Esophagus squamous epithelium (tissue), 5 donors: ENCODE results near the gene PBX4. TPM values are rescaled to one million over a fixed set of nuclear protein-coding genes. Genes with fewer than 3 reads are reported as not detected.

Experiments used
- DNase-seq: peaks from one replicate; lab custom pipeline; 2025; lab: John Stamatoyannopoulos, UW
- H3K27ac ChIP-seq, 4 donors: fragments of 200-600 bp; sonication (generic); one replicate each; pipeline ENCODE4 v1.5.1; 2016 to 2019; ENCODE audit warnings: mild to moderate bottlenecking in 1 of 4
- H3K27me3 ChIP-seq, 4 donors: fragments of 200-600 bp; sonication (generic); 1 replicate in 3 of 4; 2 replicates in 1 of 4; pipeline versions ENCODE4 v1.5.1 to v1.6.0; 2017 to 2021; ENCODE audit warnings: antibody characterized with exemption in 1 of 4
- H3K36me3 ChIP-seq, 3 donors: fragments of 200-600 bp; sonication (generic); one replicate each; pipeline ENCODE4 v1.5.1; 2016 to 2019
- H3K4me1 ChIP-seq, 3 donors: fragments of 200-600 bp; sonication (generic); one replicate each; pipeline ENCODE4 v1.5.1; 2017 to 2019
- H3K4me3 ChIP-seq, 4 donors: fragments of 200-600 bp; sonication (generic); 1 replicate in 3 of 4; 2 replicates in 1 of 4; pipeline ENCODE4 v1.5.1; 2016 to 2019; ENCODE audit warnings: mild to moderate bottlenecking in 2 of 4, moderate library complexity in 1 of 4
- H3K9me3 ChIP-seq, 3 donors: fragments of 200-600 bp; sonication (generic); one replicate each; pipeline ENCODE4 v1.5.1; 2016 to 2019
- POLR2A ChIP-seq, 4 donors: fragments of 450-650 bp; IDR thresholded peaks; one replicate each; pipeline ENCODE4 v1.6.1; 2017; ENCODE audit warnings: antibody characterized with exemption in 4 of 4, mild to moderate bottlenecking in 4 of 4, moderate library complexity in 3 of 4
- WGBS, 2 donors: methylation state at CpG; one replicate each; pipeline ENCODE4 v1.1.5; 2018; 5-methylcytosine and 5-hydroxymethylcytosine counted together
- intact Hi-C: fragments of 100-400 bp; cut with DNase I; formaldehyde crosslinking; loops from one replicate; pipeline ENCODE4 v1.15.0; 2022
- total RNA-seq, 4 donors: library from RNA; depleted of rRNA; stranded (reverse); fragments of >200 nt; gene quantifications; one replicate each; pipeline ENCODE4 v1.1.0, GENCODE V29; 2016
- TF ChIP-seq, protein P1 (sequence below), 6 experiments: fragments of 450-650 bp in 4 of 6; fragments of 200-600 bp in 2 of 6; sonication (generic) in 2 of 6; IDR thresholded peaks; one replicate each; pipeline ENCODE4 v1.5.1; 2016 to 2019; ENCODE audit warnings: antibody characterized with exemption in 6 of 6, mild to moderate bottlenecking in 4 of 6, moderate library complexity in 4 of 6
- donor health status: DM: yes; HTN: yes; CAD: no.

Gene PBX4
- total RNA-seq, 4 donors from 2014 or later, result 0.61 to 1.9 (median 1.7) TPM

DNA sequence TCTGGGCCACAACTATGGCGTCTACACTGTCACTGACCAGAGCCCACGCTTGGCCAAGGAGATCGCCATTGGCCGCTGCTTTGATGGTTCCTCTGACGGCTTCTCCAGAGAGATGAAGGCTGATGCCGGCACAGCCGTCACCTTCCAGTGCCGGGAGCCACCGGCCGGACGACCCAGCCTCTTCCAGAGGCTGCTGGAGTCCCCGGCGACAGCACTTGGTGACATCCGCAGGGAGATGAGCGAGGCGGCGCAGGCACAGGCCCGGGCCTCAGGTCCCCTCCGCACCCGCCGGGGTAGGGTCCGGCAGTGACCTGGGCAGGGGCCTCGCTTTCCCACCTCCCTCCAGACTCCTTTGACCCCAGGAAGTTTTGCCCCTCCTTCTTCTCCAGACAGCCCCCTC lies 72.8 kb downstream of the PBX4 start:
- Histone ChIP-seq H3K27me3 (peaks cover 0 to 100% (median 15%) of the 10 kb centered on the region in 4 donors), H3K4me1 (peaks cover 10 to 17% (median 10%) of the 10 kb centered on the region in 3 donors), H3K4me3 (no peak overlapping the region), H3K36me3 (no peaks in the 10 kb centered on the region), H3K27ac (no peak overlapping the region), H3K9me3 (no peaks in the 10 kb centered on the region)
- intact Hi-C loops, result loop anchor here (10.0 kb wide), 1 partner anchor 729 kb away; no protein-coding TSS in a partner anchor
- TF ChIP-seq POLR2A (IDR thresholded peaks at IDR 0.05), result no peak
- TF ChIP-seq, protein P1, sequence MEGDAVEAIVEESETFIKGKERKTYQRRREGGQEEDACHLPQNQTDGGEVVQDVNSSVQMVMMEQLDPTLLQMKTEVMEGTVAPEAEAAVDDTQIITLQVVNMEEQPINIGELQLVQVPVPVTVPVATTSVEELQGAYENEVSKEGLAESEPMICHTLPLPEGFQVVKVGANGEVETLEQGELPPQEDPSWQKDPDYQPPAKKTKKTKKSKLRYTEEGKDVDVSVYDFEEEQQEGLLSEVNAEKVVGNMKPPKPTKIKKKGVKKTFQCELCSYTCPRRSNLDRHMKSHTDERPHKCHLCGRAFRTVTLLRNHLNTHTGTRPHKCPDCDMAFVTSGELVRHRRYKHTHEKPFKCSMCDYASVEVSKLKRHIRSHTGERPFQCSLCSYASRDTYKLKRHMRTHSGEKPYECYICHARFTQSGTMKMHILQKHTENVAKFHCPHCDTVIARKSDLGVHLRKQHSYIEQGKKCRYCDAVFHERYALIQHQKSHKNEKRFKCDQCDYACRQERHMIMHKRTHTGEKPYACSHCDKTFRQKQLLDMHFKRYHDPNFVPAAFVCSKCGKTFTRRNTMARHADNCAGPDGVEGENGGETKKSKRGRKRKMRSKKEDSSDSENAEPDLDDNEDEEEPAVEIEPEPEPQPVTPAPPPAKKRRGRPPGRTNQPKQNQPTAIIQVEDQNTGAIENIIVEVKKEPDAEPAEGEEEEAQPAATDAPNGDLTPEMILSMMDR (IDR thresholded peaks at IDR 0.05), result no peak
- no peak for DNase-seq
- WGBS, 2 donors, result 90 to 96% methylated on average over 4 of the region's 23 CpGs

DNA sequence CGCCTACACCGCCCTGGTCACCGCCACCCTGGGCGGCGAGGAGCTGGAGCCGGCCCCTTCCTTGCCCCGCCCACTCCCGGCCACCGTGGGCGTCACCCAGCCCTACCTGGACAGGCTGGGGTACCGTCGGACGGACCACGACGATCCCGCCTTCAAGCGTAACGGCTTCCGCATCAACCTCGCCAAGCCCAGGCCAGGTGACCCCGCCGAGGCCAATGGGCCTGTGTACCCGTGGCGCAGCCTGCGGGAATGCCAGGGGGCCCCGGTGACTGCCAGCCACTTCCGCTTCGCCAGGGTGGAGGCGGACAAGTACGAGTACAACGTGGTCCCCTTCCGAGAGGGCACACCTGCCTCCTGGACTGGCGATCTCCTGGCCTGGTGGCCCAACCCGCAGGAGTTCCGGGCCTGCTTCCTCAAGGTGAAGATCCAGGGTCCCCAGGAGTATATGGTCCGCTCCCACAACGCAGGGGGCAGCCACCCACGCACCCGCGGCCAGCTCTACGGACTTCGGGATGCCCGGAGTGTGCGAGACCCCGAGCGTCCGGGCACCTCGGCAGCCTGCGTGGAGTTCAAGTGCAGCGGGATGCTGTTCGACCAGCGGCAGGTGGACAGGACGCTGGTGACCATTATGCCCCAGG lies 73.4 kb downstream of the PBX4 start:
- Histone ChIP-seq H3K4me3 (no peak overlapping the region), H3K4me1 (peaks cover 14 to 24% (median 16%) of the 10 kb centered on the region in 3 donors), H3K27ac (no peak overlapping the region), H3K27me3 (peaks cover 0 to 100% (median 17%) of the 10 kb centered on the region in 4 donors), H3K36me3 (no peaks in the 10 kb centered on the region), H3K9me3 (peaks cover 0 to 4% (median 0%) of the 10 kb centered on the region in 3 donors)
- TF ChIP-seq POLR2A (IDR thresholded peaks at IDR 0.05), result no peak
- TF ChIP-seq, protein P1 (IDR thresholded peaks at IDR 0.05), result no peak
- whole genome bisulfite sequencing, 2 donors, result 84 to 100% methylated on average over 5 to 15 of the region's 53 CpGs
- intact Hi-C loops, result loop anchor here (10.0 kb wide), 1 partner anchor 730 kb away; no protein-coding TSS in a partner anchor
- no peak for DNase-seq

DNA sequence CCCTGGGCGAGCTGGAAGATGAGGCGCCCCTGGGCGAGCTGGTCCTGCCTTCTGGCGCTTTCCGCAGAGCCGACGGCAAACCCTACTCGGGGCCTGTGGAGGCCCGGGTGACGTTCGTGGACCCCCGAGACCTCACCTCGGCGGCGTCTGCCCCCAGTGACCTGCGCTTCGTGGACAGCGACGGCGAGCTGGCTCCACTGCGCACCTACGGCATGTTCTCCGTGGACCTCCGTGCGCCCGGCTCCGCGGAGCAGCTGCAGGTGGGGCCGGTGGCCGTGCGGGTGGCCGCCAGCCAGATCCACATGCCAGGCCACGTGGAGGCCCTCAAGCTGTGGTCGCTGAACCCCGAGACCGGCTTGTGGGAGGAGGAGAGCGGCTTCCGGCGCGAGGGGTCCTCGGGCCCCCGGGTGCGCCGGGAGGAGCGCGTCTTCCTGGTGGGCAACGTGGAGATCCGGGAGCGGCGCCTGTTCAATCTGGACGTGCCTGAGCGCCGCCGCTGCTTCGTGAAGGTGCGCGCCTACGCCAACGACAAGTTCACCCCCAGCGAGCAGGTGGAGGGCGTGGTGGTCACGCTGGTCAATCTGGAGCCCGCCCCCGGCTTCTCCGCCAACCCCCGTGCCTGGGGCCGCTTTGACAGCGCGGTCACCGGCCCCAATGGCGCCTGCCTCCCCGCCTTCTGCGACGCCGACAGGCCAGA lies 74.1 kb downstream of the PBX4 start:
- Histone ChIP-seq H3K4me3 (no peak overlapping the region), H3K36me3 (no peaks in the 10 kb centered on the region), H3K27ac (no peak overlapping the region), H3K27me3 (peaks cover 0 to 100% (median 21%) of the 10 kb centered on the region in 4 donors), H3K9me3 (peaks cover 0 to 4% (median 0%) of the 10 kb centered on the region in 3 donors), H3K4me1 (peaks cover 14 to 27% (median 18%) of the 10 kb centered on the region in 3 donors)
- no peak for DNase-seq
- no peak for TF ChIP-seq POLR2A (IDR thresholded peaks at IDR 0.05)
- TF ChIP-seq, protein P1 (IDR thresholded peaks at IDR 0.05), result no peak
- WGBS, 2 donors, result 91 to 95% methylated on average over 18 to 20 of the region's 75 CpGs
- intact Hi-C loops, result loop anchor here (10.0 kb wide), 1 partner anchor 730 kb away; no protein-coding TSS in a partner anchor

DNA sequence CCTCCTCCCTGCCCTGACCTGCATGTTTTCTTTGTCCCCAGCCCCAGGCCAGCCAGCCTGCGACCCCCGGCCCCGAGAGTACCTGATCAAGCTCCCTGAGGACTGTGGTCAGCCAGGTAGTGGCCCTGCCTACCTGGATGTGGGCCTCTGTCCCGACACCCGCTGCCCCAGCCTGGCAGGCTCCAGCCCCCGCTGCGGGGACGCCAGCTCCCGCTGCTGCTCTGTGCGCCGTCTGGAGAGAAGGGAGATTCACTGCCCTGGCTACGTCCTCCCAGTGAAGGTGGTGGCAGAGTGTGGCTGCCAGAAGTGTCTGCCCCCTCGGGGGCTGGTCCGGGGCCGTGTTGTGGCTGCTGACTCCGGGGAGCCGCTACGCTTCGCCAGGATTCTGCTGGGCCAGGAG lies 74.8 kb downstream of the PBX4 start:
- no peak for DNase-seq
- Histone ChIP-seq H3K27ac (no peak overlapping the region), H3K4me3 (no peak overlapping the region), H3K36me3 (no peaks in the 10 kb centered on the region), H3K27me3 (peaks cover 0 to 100% (median 25%) of the 10 kb centered on the region in 4 donors), H3K9me3 (peaks cover 0 to 4% (median 0%) of the 10 kb centered on the region in 3 donors), H3K4me1 (peaks cover 14 to 32% (median 20%) of the 10 kb centered on the region in 3 donors)
- TF ChIP-seq, protein P1 (IDR thresholded peaks at IDR 0.05), result no peak
- no peak for TF ChIP-seq POLR2A (IDR thresholded peaks at IDR 0.05)
- WGBS, 2 donors, result 60% methylated on average over 3 of the region's 19 CpGs; no CpG with 5 or more reads in 1 of the 2 donors
- intact Hi-C loops, result loop anchor here (10.0 kb wide), 1 partner anchor 731 kb away; no protein-coding TSS in a partner anchor
